ENCODE data around the gene CDKN1A. TPM values are rescaled to one million over a fixed set of nuclear protein-coding genes. Genes with fewer than 3 reads are reported as not detected.

CDKN1A gene
- total and polyA plus RNA-seq, 5 donors from 2014 or later, result 1.4 to 115 (median 1.6) TPM

DNA sequence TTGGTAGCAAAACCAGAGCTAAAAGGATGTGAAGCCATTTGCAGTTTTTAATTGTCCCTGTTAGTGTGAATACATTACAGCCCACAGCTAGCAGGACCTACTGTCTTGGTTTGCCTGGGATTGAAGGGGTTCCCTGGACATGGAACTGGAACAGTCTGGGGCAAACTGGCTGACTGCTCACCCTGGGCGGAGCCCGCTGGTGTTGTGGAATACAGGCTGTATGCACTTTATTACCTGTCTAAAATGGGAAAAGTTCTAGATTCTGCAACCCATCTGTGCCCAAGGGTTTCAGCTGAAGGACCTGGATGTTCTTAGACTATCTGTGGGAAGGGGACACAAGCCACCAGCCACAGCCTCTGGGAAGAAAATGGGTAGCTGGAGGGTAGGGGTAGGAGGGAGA lies 12.2 kb upstream of the CDKN1A start:
- no peaks in the 10 kb centered on the region for H3K4me1 ChIP-seq (ENCODE audit: control insufficient read depth, insufficient read depth, low read length, poor library complexity, severe bottlenecking)
- no peak for DNase-seq
- Mint-ChIP-seq H3K27me3 (peaks cover 5% of the 10 kb centered on the region), H3K36me3 (no peaks in the 10 kb centered on the region), H3K4me1 (peaks cover 0 to 10% (median 4%) of the 10 kb centered on the region in 4 donors), H3K27ac (no peak overlapping the region), H3K4me3 (no peak overlapping the region), H3K9me3 (no peaks in the 10 kb centered on the region)
- no peaks in the 10 kb centered on the region for H3K36me3 ChIP-seq (ENCODE audit: control insufficient read depth, insufficient read depth, low read length)
- peaks cover 2% of the 10 kb centered on the region for H3K27me3 ChIP-seq (ENCODE audit: control insufficient read depth, insufficient read depth, low read length)
- no peaks in the 10 kb centered on the region for H3K9me3 ChIP-seq (ENCODE audit: control insufficient read depth in 2 of 2, low read length in 2 of 2)
- H3K4me3 ChIP-seq (ENCODE audit: low read depth, low read length), result no peak overlapping the region
- ATAC-seq (ENCODE audit: low read depth in 2 of 2), result no peak
- no peak overlapping the region for H3K27ac ChIP-seq (ENCODE audit: insufficient read depth, low read length, poor library complexity, severe bottlenecking)

- Histone ChIP-seq H3K9me3 (ENCODE audit: control insufficient read depth in 2 of 2, low read length in 2 of 2) (no peaks in the 10 kb centered on the region), H3K36me3 (ENCODE audit: control insufficient read depth, insufficient read depth, low read length) (no peaks in the 10 kb centered on the region), H3K4me3 (ENCODE audit: low read depth, low read length) (no peak overlapping the region), H3K27me3 (ENCODE audit: control insufficient read depth, insufficient read depth, low read length) (no peaks in the 10 kb centered on the region), H3K27ac (ENCODE audit: insufficient read depth, low read length, poor library complexity, severe bottlenecking) (no peak overlapping the region), H3K4me1 (ENCODE audit: control insufficient read depth, insufficient read depth, low read length, poor library complexity, severe bottlenecking) (no peaks in the 10 kb centered on the region)
- Mint-ChIP-seq H3K27ac (no peak overlapping the region), H3K4me1 (peaks cover 0 to 10% (median 4%) of the 10 kb centered on the region in 4 donors), H3K36me3 (no peaks in the 10 kb centered on the region), H3K9me3 (no peaks in the 10 kb centered on the region), H3K27me3 (peaks cover 5% of the 10 kb centered on the region), H3K4me3 (no peak overlapping the region)
- ATAC-seq (ENCODE audit: low read depth in 2 of 2) (no peak), DNase-seq (no peak)
Observed at GRCh38 chr6:36666826-36667591, 11.5 kb upstream of the CDKN1A start.

DNA sequence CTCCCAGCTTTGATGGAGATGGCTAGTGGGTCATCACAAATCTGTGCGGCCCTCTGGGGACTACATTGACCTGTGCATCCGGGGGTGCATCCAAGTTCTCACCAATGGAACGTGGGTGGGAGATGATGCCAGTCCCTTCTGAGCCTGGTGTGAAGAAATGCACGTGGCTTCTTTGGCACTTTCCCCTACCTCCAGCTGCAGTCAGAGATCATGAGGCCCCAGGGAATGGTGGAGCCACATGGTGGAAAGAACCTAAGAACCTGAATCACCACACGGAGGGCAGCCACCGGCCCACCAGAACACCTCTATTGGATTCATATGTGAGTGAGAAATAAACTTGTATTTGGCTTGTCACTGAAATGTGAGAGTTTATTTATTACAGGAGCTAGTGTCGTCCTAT lies 9.9 kb upstream of the CDKN1A start:
- H3K27me3 Mint-ChIP-seq, result no peaks in the 10 kb centered on the region
- Histone ChIP-seq H3K27ac (ENCODE audit: insufficient read depth, low read length, poor library complexity, severe bottlenecking) (no peak overlapping the region), H3K36me3 (ENCODE audit: control insufficient read depth, insufficient read depth, low read length) (no peaks in the 10 kb centered on the region), H3K4me1 (ENCODE audit: control insufficient read depth, insufficient read depth, low read length, poor library complexity, severe bottlenecking) (no peaks in the 10 kb centered on the region), H3K9me3 (ENCODE audit: control insufficient read depth in 2 of 2, low read length in 2 of 2) (no peaks in the 10 kb centered on the region), H3K4me3 (ENCODE audit: low read depth, low read length) (no peak overlapping the region), H3K27me3 (ENCODE audit: control insufficient read depth, insufficient read depth, low read length) (no peaks in the 10 kb centered on the region)
- no peak overlapping the region for H3K27ac Mint-ChIP-seq
- peak overlapping the region in 1 of 4 donors; percentile 76 for H3K4me3 Mint-ChIP-seq
- ATAC-seq (ENCODE audit: low read depth in 2 of 2), result no peak
- H3K36me3 Mint-ChIP-seq, result no peaks in the 10 kb centered on the region
- DNase-seq, result no peak
- H3K9me3 Mint-ChIP-seq, result no peaks in the 10 kb centered on the region
- peaks cover 0 to 2% (median 0%) of the 10 kb centered on the region in 4 donors for H3K4me1 Mint-ChIP-seq

DNA sequence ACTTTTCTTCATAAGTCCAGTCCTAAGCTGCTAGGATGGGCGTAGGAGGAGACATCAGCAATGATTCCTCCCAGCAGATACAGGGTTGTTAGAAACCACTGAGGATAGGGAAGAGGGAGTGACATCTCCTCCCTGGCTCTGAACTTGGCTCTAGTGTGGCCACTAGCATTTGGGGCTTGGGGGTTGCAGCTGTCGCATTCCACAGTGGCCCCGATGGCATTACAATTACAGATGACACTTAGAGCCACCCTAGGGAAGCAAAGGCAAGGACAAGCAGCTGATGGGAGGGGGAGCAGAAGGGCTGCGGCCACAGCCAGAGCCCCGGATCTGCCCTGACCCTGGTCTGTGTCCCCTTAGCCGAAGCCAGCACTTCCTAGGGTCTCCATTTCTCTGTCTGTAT lies 9.5 kb upstream of the CDKN1A start:
- no peaks in the 10 kb centered on the region for H3K4me1 ChIP-seq (ENCODE audit: control insufficient read depth, insufficient read depth, low read length, poor library complexity, severe bottlenecking)
- no peak for DNase-seq
- H3K4me3 ChIP-seq (ENCODE audit: low read depth, low read length), result no peak overlapping the region
- no peak overlapping the region for H3K27ac Mint-ChIP-seq
- no peaks in the 10 kb centered on the region for H3K27me3 Mint-ChIP-seq
- no peaks in the 10 kb centered on the region for H3K9me3 ChIP-seq (ENCODE audit: control insufficient read depth in 2 of 2, low read length in 2 of 2)
- no peak for ATAC-seq (ENCODE audit: low read depth in 2 of 2)
- peaks cover 0 to 2% (median 0%) of the 10 kb centered on the region in 4 donors for H3K4me1 Mint-ChIP-seq
- no peaks in the 10 kb centered on the region for H3K36me3 Mint-ChIP-seq
- no peak overlapping the region for H3K27ac ChIP-seq (ENCODE audit: insufficient read depth, low read length, poor library complexity, severe bottlenecking)
- H3K27me3 ChIP-seq (ENCODE audit: control insufficient read depth, insufficient read depth, low read length), result no peaks in the 10 kb centered on the region
- no peaks in the 10 kb centered on the region for H3K9me3 Mint-ChIP-seq
- no peaks in the 10 kb centered on the region for H3K36me3 ChIP-seq (ENCODE audit: control insufficient read depth, insufficient read depth, low read length)
- no peak overlapping the region for H3K4me3 Mint-ChIP-seq

GRCh38 chr6:36670271-36670670 lies 8.2 kb upstream of the CDKN1A start:
- no peak overlapping the region for H3K27ac ChIP-seq (ENCODE audit: insufficient read depth, low read length, poor library complexity, severe bottlenecking)
- ATAC-seq (ENCODE audit: low read depth in 2 of 2) (no peak), DNase-seq (no peak)
- Mint-ChIP-seq H3K36me3 (no peaks in the 10 kb centered on the region), H3K4me3 (no peak overlapping the region), H3K27ac (no peak overlapping the region), H3K27me3 (peaks cover 4% of the 10 kb centered on the region), H3K9me3 (no peaks in the 10 kb centered on the region), H3K4me1 (no peaks in the 10 kb centered on the region)
- no peak overlapping the region for H3K4me3 ChIP-seq (ENCODE audit: low read depth, low read length)
- H3K36me3 ChIP-seq (ENCODE audit: control insufficient read depth, insufficient read depth, low read length), result no peaks in the 10 kb centered on the region
- no peaks in the 10 kb centered on the region for H3K9me3 ChIP-seq (ENCODE audit: control insufficient read depth in 2 of 2, low read length in 2 of 2)
- no peaks in the 10 kb centered on the region for H3K27me3 ChIP-seq (ENCODE audit: control insufficient read depth, insufficient read depth, low read length)
- H3K4me1 ChIP-seq (ENCODE audit: control insufficient read depth, insufficient read depth, low read length, poor library complexity, severe bottlenecking), result no peaks in the 10 kb centered on the region

DNA sequence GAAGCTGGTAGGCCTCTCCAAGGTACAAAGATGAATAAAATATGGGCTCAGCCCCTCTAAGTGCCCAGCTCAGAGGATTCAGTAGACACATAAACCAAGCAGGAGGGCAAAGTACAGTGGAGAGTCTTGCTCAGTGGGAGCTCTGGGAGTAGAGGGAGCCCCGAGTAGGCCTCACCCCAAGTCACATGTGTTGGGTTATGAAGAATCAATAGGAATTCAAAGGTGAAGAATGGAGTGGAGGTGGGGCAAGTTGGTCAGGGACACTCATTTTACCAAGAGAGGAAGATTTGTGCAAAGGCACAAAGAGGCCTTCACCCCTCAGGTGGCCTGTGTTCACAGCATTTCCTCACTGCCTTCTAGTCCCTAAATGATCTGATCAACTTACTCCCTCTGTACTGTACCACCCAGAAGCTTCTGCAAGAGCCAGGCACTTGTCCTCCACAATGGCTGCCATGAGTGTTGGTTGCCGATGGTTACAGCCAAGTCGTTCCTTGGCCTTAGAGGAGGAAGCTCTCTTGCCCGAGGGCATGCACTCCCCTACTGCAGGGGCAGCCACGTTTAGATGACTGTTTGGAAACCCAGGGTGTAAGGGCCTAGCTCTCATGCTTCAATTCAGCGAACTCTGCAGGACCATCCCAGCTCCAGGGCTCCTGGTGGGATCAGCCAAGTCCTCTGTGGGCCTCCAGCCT lies 6.7 kb upstream of the CDKN1A start:
- H3K27ac ChIP-seq (ENCODE audit: insufficient read depth, low read length, poor library complexity, severe bottlenecking), result no peak overlapping the region
- no peaks in the 10 kb centered on the region for H3K36me3 ChIP-seq (ENCODE audit: control insufficient read depth, insufficient read depth, low read length)
- Mint-ChIP-seq H3K36me3 (no peaks in the 10 kb centered on the region), H3K27ac (peak overlapping the region in 1 of 3 donors; percentile 45), H3K4me1 (peaks cover 0 to 6% (median 0%) of the 10 kb centered on the region in 4 donors), H3K27me3 (peaks cover 4% of the 10 kb centered on the region), H3K9me3 (no peaks in the 10 kb centered on the region), H3K4me3 (no peak overlapping the region)
- ATAC-seq (ENCODE audit: low read depth in 2 of 2) (no peak), DNase-seq (no peak)
- no peak overlapping the region for H3K4me3 ChIP-seq (ENCODE audit: low read depth, low read length)
- H3K4me1 ChIP-seq (ENCODE audit: control insufficient read depth, insufficient read depth, low read length, poor library complexity, severe bottlenecking), result no peaks in the 10 kb centered on the region
- no peaks in the 10 kb centered on the region for H3K9me3 ChIP-seq (ENCODE audit: control insufficient read depth in 2 of 2, low read length in 2 of 2)
- no peaks in the 10 kb centered on the region for H3K27me3 ChIP-seq (ENCODE audit: control insufficient read depth, insufficient read depth, low read length)

- Mint-ChIP-seq H3K9me3 (no peaks in the 10 kb centered on the region), H3K27me3 (peaks cover 9% of the 10 kb centered on the region), H3K4me3 (no peak overlapping the region), H3K27ac (peak overlapping the region in 1 of 3 donors; percentile 49), H3K4me1 (peaks cover 7 to 22% (median 12%) of the 10 kb centered on the region in 4 donors), H3K36me3 (no peaks in the 10 kb centered on the region)
- Histone ChIP-seq H3K4me3 (ENCODE audit: low read depth, low read length) (no peak overlapping the region), H3K27ac (ENCODE audit: insufficient read depth, low read length, poor library complexity, severe bottlenecking) (no peak overlapping the region), H3K27me3 (ENCODE audit: control insufficient read depth, insufficient read depth, low read length) (no peaks in the 10 kb centered on the region), H3K9me3 (ENCODE audit: control insufficient read depth in 2 of 2, low read length in 2 of 2) (no peaks in the 10 kb centered on the region), H3K36me3 (ENCODE audit: control insufficient read depth, insufficient read depth, low read length) (no peaks in the 10 kb centered on the region), H3K4me1 (ENCODE audit: control insufficient read depth, insufficient read depth, low read length, poor library complexity, severe bottlenecking) (peaks cover 10% of the 10 kb centered on the region)
- DNase-seq (no peak), ATAC-seq (ENCODE audit: low read depth in 2 of 2) (no peak)
Observed at GRCh38 chr6:36673882-36674281, 4.6 kb upstream of the CDKN1A start.

All from CD4-positive, CD25-positive, alpha-beta regulatory T cell (primary cell).